HCT116 (cell line): ENCODE measurements around the gene ZAP70. TPM values are rescaled to one million over a fixed set of nuclear protein-coding genes. Genes with fewer than 3 reads are reported as not detected.

ENCODE experiments used
- ATAC-seq: fragments of 200-7000 bp; cut with Tn5 transposase; 2 replicates; pipeline ENCODE4 v1.9.1; 2020; ENCODE audit warnings: mild to moderate bottlenecking, moderate library complexity
- BruUV-seq: library from RNA; stranded (reverse); fragments of 400-500 nt; replicated peaks from 2 replicates; lab custom pipeline; 2021; lab: Mats Ljungman, UMichigan
- CTCF ChIA-PET: fragments of 300-600 bp; sonication (Branson Sonifier 250); formaldehyde crosslinking; loops from one replicate; lab custom pipeline; 2021; ENCODE audit warnings: antibody characterized with exemption; lab: Charles Lee
- POLR2A ChIA-PET: fragments of 300-600, 350-600 bp; sonication (Branson Sonifier 250); formaldehyde crosslinking; loops from one replicate; lab custom pipeline; 2021; ENCODE audit warnings: antibody characterized with exemption; lab: Charles Lee
- RAD21 ChIA-PET, 2 experiments: fragments of 300-600 bp; sonication (Branson Sonifier 250); formaldehyde crosslinking; loops; one replicate each; lab custom pipeline; 2023; ENCODE audit warnings: low total read pairs in 2 of 2; ENCODE audit not compliant: uncharacterized antibody in 2 of 2, unreplicated experiment in 2 of 2, low non-redundant PET in 1 of 2; lab: Charles Lee
- DNase-seq: peaks from one replicate; pipeline ENCODE4 v3.0.0-alpha.2; 2010; ENCODE audit warnings: low read depth, low spot score
- H2AFZ ChIP-seq: fragments of 200-600 bp; shearing (Covaris generic), sonication (generic); 2 replicates; pipeline ENCODE4 v1.6.1; 2017; ENCODE audit warnings: low read depth, mixed run types, mixed read lengths, antibody characterized with exemption, low read length; ENCODE audit not compliant: poor library complexity, severe bottlenecking
- H3K27ac ChIP-seq: 2 replicates; pipeline ENCODE4 v1.5.1; 2012; ENCODE audit warnings: low read depth, low read length
- H3K27me3 ChIP-seq: fragments of 200-600 bp; sonication (generic); 2 replicates; pipeline ENCODE4 v1.6.1; 2016; ENCODE audit warnings: mixed run types, low read length, mixed read lengths; ENCODE audit not compliant: insufficient read depth
- H3K36me3 ChIP-seq, 2 experiments: fragments of 200-500 bp in 1 of 2; fragments of 200-600 bp in 1 of 2; sonication (Bioruptor generic) in 1 of 2; sonication (generic) in 1 of 2; 2 replicates each; pipeline versions ENCODE4 v1.5.1 to v1.6.1; 2014 to 2016; ENCODE audit warnings: low read length in 2 of 2, inconsistent platforms in 1 of 2, mixed read lengths in 1 of 2, mixed run types in 1 of 2; ENCODE audit not compliant: insufficient read depth in 2 of 2, control insufficient read depth in 1 of 2
- H3K4me1 ChIP-seq, 2 experiments: fragments of 200-600 bp in 1 of 2; sonication (generic) in 1 of 2; 2 replicates each; pipeline versions ENCODE4 v1.5.1 to v1.6.1; 2012 to 2017; ENCODE audit warnings: low read length in 2 of 2, inconsistent platforms in 1 of 2, mild to moderate bottlenecking in 1 of 2, mixed read lengths in 1 of 2, mixed run types in 1 of 2, moderate library complexity in 1 of 2; ENCODE audit not compliant: insufficient read depth in 2 of 2, control insufficient read depth in 1 of 2
- H3K4me2 ChIP-seq: fragments of 200-600 bp; sonication (generic); 2 replicates; pipeline ENCODE4 v1.6.1; 2017; ENCODE audit warnings: mixed run types, low read length, mixed read lengths
- H3K4me3 ChIP-seq, 2 experiments: fragments of 200-600 bp in 1 of 2; sonication (generic) in 1 of 2; replicated peaks in 1 of 2; 2 replicates each; pipeline ENCODE4 v1.5.1; 2011 to 2016; ENCODE audit warnings: low read length in 2 of 2, control low read depth in 1 of 2, low read depth in 1 of 2, mild to moderate bottlenecking in 1 of 2, mixed read lengths in 1 of 2, mixed run types in 1 of 2
- H3K79me2 ChIP-seq: fragments of 200-600 bp; sonication (generic); 2 replicates; pipeline ENCODE4 v1.6.1; 2017; ENCODE audit warnings: mild to moderate bottlenecking, mixed run types, low read length, moderate library complexity, mixed read lengths; ENCODE audit not compliant: insufficient read depth
- H3K9ac ChIP-seq: fragments of 200-600 bp; sonication (generic); 2 replicates; pipeline ENCODE4 v1.6.1; 2016; ENCODE audit warnings: low read length, mixed read lengths
- H3K9me2 ChIP-seq: fragments of 200-600 bp; sonication (generic), shearing (Covaris generic); 2 replicates; pipeline ENCODE4 v1.6.1; 2017; ENCODE audit warnings: mixed run types, mild to moderate bottlenecking, moderate library complexity; ENCODE audit not compliant: insufficient read depth
- H3K9me3 ChIP-seq, 2 experiments: fragments of 200-500 bp in 1 of 2; fragments of 200-600 bp in 1 of 2; sonication (Bioruptor generic) in 1 of 2; sonication (generic) in 1 of 2; 2 replicates each; pipeline ENCODE4 v1.6.1; 2014 to 2017; ENCODE audit warnings: low read length in 2 of 2, mixed read lengths in 2 of 2, inconsistent platforms in 1 of 2, low read depth in 1 of 2, mild to moderate bottlenecking in 1 of 2, mixed run types in 1 of 2, moderate library complexity in 1 of 2; ENCODE audit not compliant: control insufficient read depth in 1 of 2, insufficient read depth in 1 of 2
- H4K20me1 ChIP-seq: fragments of 200-600 bp; sonication (generic), shearing (Covaris generic); 2 replicates; pipeline ENCODE4 v1.6.1; 2017; ENCODE audit warnings: mixed run types, mild to moderate bottlenecking, moderate library complexity; ENCODE audit not compliant: insufficient read depth
- CBX3 ChIP-seq: IDR thresholded peaks from 2 replicates; pipeline ENCODE4 v1.6.1; 2012; ENCODE audit warnings: low read depth
- EZH2 ChIP-seq: fragments of 200-600 bp; sonication (generic); IDR thresholded peaks from 2 replicates; pipeline ENCODE4 v1.6.1; 2017; ENCODE audit warnings: antibody characterized with exemption, mixed run types
- POLR2A ChIP-seq: IDR thresholded peaks from 2 replicates; pipeline ENCODE4 v1.7.0; 2011; ENCODE audit warnings: borderline replicate concordance; ENCODE audit not compliant: insufficient read depth, insufficient read length; ENCODE audit errors: extremely low read depth
- POLR2AphosphoS5 ChIP-seq: IDR thresholded peaks from 2 replicates; pipeline ENCODE4 v1.6.1; 2011; ENCODE audit warnings: mild to moderate bottlenecking, low read depth, low read length, moderate library complexity
- SIN3A ChIP-seq: IDR thresholded peaks from 2 replicates; pipeline ENCODE4 v1.6.1; 2012; ENCODE audit warnings: low read depth
- ZFX ChIP-seq: fragments of 450-650 bp; IDR thresholded peaks from 2 replicates; pipeline ENCODE4 v1.6.1; 2017
- intact Hi-C: fragments of 100-400 bp; cut with micrococcal nuclease; formaldehyde crosslinking; loops from 2 replicates; pipeline ENCODE4 v1.10.0; 2022
- total RNA-seq: library from RNA; stranded (reverse); gene quantifications from one replicate; pipeline ENCODE4 v1.2.1, GENCODE V29; 2021; ENCODE audit not compliant: unreplicated experiment
- TF ChIP-seq, protein P1 (sequence below): IDR thresholded peaks from 2 replicates; pipeline ENCODE4 v1.6.1; 2011; ENCODE audit warnings: mild to moderate bottlenecking, low read length, moderate library complexity; ENCODE audit not compliant: insufficient replicate concordance; ENCODE audit errors: extremely low read depth

The ZAP70 gene
- total RNA-seq, 1 experiment from 2014 or later = 0.91 TPM

DNA sequence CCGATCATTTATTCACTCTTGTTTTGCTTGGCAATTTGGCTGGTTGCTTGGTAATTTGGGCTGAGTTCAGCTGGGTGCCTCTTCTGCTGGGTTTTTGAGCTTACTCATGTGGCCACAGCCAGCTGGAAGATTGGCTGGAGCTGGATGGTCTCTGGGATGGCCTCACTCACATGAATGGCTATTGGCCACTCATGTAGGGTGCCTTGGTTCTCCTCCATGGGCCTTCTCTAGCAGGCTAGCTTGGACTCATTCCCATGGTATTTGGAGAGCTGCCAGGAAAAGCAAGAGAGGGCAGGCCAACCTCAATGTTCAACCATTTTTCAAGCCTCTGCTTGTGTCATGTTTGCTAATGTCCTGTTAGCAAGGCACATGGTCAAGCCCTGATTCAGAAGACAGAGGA is 16.9 kb downstream of the ZAP70 start:
- no peak overlapping the region for H3K4me2 ChIP-seq
- no peaks in the 10 kb centered on the region for H3K9me3 ChIP-seq
- no peak overlapping the region for H2AFZ ChIP-seq
- peaks cover 0 to 5% of the 10 kb centered on the region in 2 experiments; a peak in 2 of 4 replicates for H3K4me1 ChIP-seq
- H3K36me3 ChIP-seq = no peaks in the 10 kb centered on the region
- no peak overlapping the region for H3K9ac ChIP-seq
- intact Hi-C loops = no loop called here
- H3K4me3 ChIP-seq = no peak overlapping the region
- H3K79me2 ChIP-seq = no peaks in the 10 kb centered on the region
- RAD21 ChIA-PET = no interaction called here
- BruUV-seq = no TSS peak
- no peaks in the 10 kb centered on the region for H3K27me3 ChIP-seq
- H4K20me1 ChIP-seq = no peaks in the 10 kb centered on the region
- POLR2A ChIA-PET = no interaction called here
- no peak for DNase-seq
- CTCF ChIA-PET = interaction anchor here (2.1 kb wide), 1 partner anchor 10 kb away, joined by 12 read pairs; no protein-coding TSS in a partner anchor
- H3K27ac ChIP-seq = no peak overlapping the region
- H3K9me2 ChIP-seq = no peaks in the 10 kb centered on the region
- TF ChIP-seq ZFX = no peak
- TF ChIP-seq SIN3A = no peak
- TF ChIP-seq CBX3 = no peak
- TF ChIP-seq EZH2 = no peak
- TF ChIP-seq, protein P1, sequence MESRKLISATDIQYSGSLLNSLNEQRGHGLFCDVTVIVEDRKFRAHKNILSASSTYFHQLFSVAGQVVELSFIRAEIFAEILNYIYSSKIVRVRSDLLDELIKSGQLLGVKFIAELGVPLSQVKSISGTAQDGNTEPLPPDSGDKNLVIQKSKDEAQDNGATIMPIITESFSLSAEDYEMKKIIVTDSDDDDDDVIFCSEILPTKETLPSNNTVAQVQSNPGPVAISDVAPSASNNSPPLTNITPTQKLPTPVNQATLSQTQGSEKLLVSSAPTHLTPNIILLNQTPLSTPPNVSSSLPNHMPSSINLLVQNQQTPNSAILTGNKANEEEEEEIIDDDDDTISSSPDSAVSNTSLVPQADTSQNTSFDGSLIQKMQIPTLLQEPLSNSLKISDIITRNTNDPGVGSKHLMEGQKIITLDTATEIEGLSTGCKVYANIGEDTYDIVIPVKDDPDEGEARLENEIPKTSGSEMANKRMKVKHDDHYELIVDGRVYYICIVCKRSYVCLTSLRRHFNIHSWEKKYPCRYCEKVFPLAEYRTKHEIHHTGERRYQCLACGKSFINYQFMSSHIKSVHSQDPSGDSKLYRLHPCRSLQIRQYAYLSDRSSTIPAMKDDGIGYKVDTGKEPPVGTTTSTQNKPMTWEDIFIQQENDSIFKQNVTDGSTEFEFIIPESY = no peak
- no peak for TF ChIP-seq POLR2A
- TF ChIP-seq, all 23 proteins: peak for 0
- ATAC-seq = no peak

DNA sequence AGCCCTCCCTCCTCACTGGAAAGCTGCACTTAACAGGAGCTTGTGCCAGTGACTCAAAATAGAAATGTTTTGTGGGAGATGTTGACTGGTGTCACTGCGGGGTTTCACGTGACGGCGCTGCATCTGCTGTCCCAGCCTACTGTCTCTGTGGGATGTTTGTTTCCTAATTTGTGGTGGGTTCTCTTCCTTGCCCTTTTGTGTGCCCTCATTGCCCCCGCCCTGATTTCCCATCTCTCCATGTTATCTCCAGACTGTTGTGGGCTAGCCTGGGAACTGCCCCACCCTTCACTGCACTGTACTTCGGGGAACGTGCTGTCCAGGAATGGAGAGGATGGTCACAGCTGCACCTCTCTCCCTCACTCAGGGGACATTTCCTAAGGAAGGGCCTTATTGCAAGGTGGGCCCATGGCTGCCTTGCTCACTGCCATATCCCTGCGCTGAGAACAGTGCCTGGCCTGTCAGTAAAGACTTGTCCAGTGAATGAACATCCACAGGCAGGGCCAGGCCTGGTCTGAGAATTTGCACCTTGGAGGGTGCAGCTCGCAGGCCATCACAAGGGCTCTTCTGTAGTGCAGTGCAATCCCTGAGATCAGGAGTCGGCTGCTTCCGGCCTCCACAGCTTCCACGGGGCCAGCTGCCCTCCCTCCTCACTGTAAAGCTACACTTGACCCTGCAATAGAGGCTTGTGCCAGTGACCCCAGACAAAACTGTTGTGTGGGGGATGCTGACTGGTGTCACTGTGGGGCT is 18.1 kb downstream of the ZAP70 start:
- Histone ChIP-seq H3K27me3 (no peaks in the 10 kb centered on the region), H3K27ac (no peak overlapping the region), H4K20me1 (no peaks in the 10 kb centered on the region), H3K9ac (no peak overlapping the region), H2AFZ (no peak overlapping the region), H3K9me3 (no peaks in the 10 kb centered on the region), H3K9me2 (no peaks in the 10 kb centered on the region), H3K4me1 (peaks cover 0 to 5% of the 10 kb centered on the region in 2 experiments; a peak in 2 of 4 replicates), H3K79me2 (no peaks in the 10 kb centered on the region), H3K4me2 (no peak overlapping the region), H3K36me3 (no peaks in the 10 kb centered on the region), H3K4me3 (no peak overlapping the region)
- intact Hi-C loops = no loop called here
- ChIA-PET CTCF (interaction anchor here (2.1 kb wide), 1 partner anchor 9 kb away, joined by 12 read pairs; no protein-coding TSS in a partner anchor), POLR2A (no interaction called here), RAD21 (no interaction called here)
- BruUV-seq = no TSS peak
- ATAC-seq = no peak
- TF ChIP-seq POLR2AphosphoS5 = no peak
- no peak for DNase-seq
